Stimulated activated CD8-positive, alpha-beta memory T cell treated with anti-CD3 and anti-CD28 coated beads, Interleukin-12 subunit alpha, Interleukin-12 subunit beta, amount 100 ng/mL, for 24 hours (primary cell): ENCODE results near the gene NUP160.
"Not testable (repeated sequence)": the region's sequence is repeated elsewhere in the genome, so short reads cannot be mapped to it uniquely, and the experiment has no call there.

Experiments
- DNase-seq: peaks from one replicate; pipeline ENCODE4 v3.0.0-alpha.2; 2020; ENCODE audit errors: extremely low read depth

Gene NUP160

GRCh38 chr11:47863898-47864430 lies 15.8 kb upstream of the NUP160 start:
- DNase-seq = no peak

GRCh38 chr11:47863189-47863897 lies 15.2 kb upstream of the NUP160 start:
- DNase-seq = no peak

- no peak for DNase-seq
Observed at GRCh38 chr11:47861728-47862127, 13.6 kb upstream of the NUP160 start.

DNA sequence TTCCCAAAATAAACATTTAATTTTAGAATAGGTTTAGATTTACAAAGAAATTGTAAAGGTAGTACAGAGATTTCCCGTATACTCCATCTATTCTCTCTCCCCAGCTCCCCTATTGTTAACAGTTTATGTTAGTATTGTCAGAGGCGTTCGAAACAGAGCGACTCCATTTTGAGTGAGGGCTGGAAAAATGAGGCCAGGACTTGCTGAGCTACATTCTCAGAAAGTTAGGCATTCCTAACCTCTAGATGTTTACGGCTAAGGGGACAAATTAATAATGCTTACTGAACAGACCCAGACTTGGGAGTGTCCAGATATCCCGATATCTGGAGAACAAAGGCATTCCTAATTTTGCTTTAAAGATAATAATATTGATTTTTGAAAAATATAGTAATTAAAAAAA lies 12.4 kb upstream of the NUP160 start:
- no peak for DNase-seq

- DNase-seq = no peak
Observed at GRCh38 chr11:47857892-47858543, 9.9 kb upstream of the NUP160 start.

GRCh38 chr11:47857485-47857884 lies 9.3 kb upstream of the NUP160 start:
- no peak for DNase-seq

DNA sequence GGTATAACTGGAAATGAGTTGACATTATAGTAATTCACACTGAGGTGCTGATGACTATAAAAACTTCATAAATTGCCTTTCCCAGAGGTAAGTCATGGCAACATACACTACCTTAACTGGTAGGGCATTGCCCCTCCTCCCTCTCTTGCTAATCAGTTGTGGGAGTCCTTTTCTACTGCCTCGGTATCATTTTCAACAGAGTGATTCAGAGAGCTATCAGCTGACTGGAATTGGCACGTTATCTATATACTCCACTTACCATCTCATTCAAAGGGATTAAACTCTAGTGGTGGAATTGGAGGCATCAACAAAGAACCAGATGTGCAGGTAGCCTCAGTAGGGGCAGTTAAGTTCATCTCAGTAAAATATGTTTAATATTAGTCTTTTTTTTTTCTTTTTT lies 8.0 kb upstream of the NUP160 start:
- no peak for DNase-seq

- no peak for DNase-seq
Observed at GRCh38 chr11:47854667-47855066, 6.5 kb upstream of the NUP160 start.

DNA sequence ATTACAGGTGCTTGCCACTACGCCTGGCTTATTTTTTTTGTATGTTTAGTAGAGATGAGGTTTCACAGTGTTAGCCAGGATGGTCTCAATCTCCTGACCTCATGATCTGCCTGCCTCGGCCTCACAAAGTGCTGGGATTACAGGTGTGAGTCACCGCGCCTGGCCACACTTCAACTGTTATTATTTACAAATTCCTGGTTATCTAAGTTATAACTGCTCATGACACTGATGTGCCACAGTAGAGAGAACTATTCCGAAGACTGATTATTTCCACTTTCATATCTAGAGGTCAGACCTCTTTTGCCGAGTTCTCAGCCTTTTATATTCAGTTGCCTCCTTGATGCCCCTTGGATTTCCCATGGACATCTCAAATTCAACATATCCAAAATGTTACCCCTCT lies 3.9 kb upstream of the NUP160 start:
- no peak for DNase-seq

- no peak for DNase-seq
Observed at GRCh38 chr11:47850337-47850736, 2.2 kb upstream of the NUP160 start.

GRCh38 chr11:47848700-47849155 lies 578 bp upstream of the NUP160 start:
- DNase-seq = no peak

- no peak for DNase-seq
Observed at GRCh38 chr11:47847537-47847891, 636 bp downstream of the NUP160 start.

- DNase-seq = no peak
Observed at GRCh38 chr11:47846998-47847397, 1.2 kb downstream of the NUP160 start.

- DNase-seq = no peak
Observed at GRCh38 chr11:47843361-47844055, 4.6 kb downstream of the NUP160 start.

DNA sequence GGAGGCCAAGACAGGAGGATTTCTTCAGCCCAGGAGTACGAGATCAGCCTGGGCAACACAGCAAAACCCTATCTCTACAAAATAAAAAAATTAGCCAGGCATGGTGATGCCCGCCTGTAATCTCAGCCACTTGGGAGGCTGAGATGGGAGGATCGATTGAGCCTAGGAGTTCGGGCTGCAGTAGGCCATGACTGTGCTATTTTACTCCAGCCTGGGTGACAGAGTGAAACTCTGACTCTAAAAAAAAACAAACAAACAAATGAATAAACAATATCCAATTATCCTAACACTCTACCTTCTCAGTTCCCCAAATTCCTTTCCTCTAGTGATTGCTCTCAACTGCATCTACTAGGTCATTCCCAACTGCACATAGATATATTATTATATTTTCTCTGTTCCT lies 5.4 kb downstream of the NUP160 start:
- DNase-seq = no peak

DNA sequence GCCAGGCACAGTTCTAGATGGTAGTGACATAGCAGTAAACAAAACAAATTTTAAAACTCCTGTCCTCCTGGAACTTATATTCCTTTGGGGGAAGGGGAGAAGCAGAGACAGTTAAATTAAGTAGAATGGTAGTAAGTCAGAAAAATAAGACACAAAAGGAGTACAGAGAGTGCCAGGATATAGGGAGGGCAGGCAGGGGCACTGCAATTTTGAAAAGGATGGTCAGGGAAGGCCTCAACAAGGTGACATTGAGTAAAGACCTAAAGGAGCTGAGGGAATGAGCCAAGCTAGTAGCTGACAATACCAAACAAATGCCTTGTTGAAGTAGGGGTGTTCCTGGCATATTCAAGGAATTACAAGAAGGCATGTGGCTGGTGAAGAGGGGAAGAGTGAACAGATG lies 10.2 kb downstream of the NUP160 start:
- no peak for DNase-seq

GRCh38 chr11:47837292-47837691 lies 10.9 kb downstream of the NUP160 start:
- DNase-seq = no peak

DNA sequence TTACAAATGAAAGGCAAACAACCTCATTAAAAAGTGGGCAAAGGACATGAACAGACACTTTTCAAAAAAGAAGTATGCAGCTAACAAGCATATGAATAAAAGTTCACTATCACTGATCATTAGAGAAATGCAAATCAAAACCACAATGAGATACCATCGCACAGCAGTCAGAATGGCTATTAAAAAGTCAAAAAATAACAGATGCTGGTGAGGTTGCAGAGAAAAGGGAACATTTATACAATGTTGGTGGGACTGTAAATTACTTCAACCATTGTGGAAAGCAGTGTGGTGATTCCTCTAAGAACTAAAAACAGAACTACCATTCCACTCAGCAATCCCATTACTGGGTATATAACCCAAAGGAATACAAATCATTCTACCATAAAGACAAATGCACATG lies 18.1 kb downstream of the NUP160 start:
- DNase-seq = not testable (repeated sequence)

- no peak for DNase-seq
Observed at GRCh38 chr11:47828284-47828683, 19.9 kb downstream of the NUP160 start.

DNA sequence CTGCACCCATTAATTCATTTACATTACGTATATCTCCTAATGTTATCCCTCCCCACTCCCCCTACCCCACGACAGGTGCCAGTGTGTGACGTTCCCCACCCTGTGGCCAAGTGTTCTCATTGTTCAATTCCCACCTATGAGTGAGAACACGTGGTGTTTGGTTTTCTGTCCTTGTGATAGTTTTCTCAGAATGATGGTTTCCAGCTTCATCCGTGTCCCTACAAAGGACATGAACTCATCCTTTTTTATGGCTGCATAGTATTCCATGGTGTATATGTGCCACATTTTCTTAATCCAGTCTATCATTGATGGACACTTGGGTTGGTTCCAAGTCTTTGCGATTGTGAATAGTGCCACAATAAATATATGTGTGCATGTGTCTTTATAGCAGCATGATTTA lies 25.5 kb downstream of the NUP160 start:
- not testable (repeated sequence) for DNase-seq

DNA sequence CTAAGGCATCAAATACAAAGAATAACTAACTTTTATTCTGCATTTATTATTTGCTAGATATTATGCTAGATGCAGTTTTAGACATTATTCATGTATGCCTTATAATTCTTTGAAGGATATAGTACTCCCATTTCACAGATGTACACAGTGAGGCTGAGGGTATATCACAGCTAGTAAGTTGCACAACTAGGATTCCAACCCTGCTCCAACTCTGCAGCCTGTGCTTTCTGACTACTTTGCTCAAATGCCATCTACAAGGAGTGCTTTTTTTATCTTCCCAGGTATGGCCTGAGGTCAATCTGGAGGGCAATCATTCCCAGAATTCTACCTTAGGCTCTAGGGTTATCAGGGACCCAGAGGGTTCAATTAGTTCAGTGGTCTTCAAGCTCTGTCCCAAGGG lies 28.4 kb downstream of the NUP160 start:
- DNase-seq = no peak

- no peak for DNase-seq
Observed at GRCh38 chr11:47800759-47801158, 47.4 kb downstream of the NUP160 start.

- peak; percentile 5 for DNase-seq
Observed at GRCh38 chr11:47797633-47798032, 50.5 kb downstream of the NUP160 start.
